Measurements from ENCODE around the gene CDC20. TPM values are rescaled to one million over a fixed set of nuclear protein-coding genes. Genes with fewer than 3 reads are reported as not detected.

CDC20 gene
- total and polyA plus RNA-seq, 10 of the 15 experiments (the other 5 are each of a cell fraction or from before 2014, with no cell fraction given): 36.3 to 347 (median 150) TPM

DNA sequence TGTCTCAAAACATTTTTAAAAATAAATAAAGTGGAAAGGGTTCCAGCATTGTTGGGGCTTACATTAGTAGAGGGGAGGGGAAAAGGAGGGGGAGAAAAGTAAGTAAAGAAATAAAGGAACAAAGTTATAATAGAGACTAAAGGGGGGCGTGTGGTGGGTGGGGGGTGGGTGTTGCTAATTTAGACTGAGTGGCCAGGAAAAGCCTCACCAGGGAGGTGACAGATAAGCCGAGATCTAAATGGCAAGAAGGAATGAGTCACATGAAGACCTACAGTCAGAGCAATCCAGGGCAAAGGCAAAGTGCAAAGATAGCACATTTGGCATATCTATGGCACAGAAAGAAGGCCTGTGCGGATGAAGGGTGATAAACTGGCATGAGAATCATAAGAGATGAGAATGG is 13.7 kb upstream of the CDC20 start:
- no peak overlapping the region for H3K4me2 ChIP-seq (ENCODE audit: control insufficient read depth, insufficient read depth)
- POLR2A ChIA-PET: no interaction called here
- BruUV-seq (replicated peaks): no TSS peak

DNA sequence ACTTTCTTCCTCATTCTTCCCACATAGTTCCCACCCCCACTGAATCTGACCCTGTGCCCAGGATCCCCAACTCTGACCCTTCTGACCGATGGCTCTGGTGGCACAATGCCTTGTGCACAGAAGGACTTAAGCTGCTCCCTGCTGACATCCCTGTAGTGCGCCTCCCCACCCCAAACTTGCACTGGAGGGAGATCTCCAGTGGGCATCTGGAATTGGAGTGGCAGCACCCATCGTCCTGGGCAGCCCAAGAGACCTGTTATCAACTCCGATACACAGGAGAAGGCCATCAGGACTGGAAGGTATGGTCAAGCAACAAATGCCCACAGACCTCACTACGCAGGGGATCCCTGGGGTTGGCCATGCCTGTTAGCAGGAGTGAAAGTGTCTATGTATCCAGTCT is 12.1 kb upstream of the CDC20 start:
- FAIRE-seq (no peak), DNase-seq (ENCODE audit: low read depth, low spot score) (no peak), ATAC-seq (no peak)
- Histone ChIP-seq H2AFZ (ENCODE audit: control insufficient read depth, low read depth, low read length) (no peak overlapping the region), H3K9ac (ENCODE audit: control insufficient read depth, insufficient read depth, low read length) (no peak overlapping the region), H3K27me3 (replicated peaks in 1 of 2; ENCODE audit: control insufficient read depth in 2 of 2, insufficient read depth in 2 of 2, low read length in 1 of 2) (no peaks in the 10 kb centered on the region), H3K27ac (ENCODE audit: control insufficient read depth, insufficient read depth) (no peak overlapping the region), H4K20me1 (ENCODE audit: control insufficient read depth, insufficient read depth) (no peaks in the 10 kb centered on the region), H3K4me1 (ENCODE audit: control insufficient read depth, insufficient read depth, low read length) (no peaks in the 10 kb centered on the region), H3K36me3 (ENCODE audit: control insufficient read depth in 2 of 2, insufficient read depth in 2 of 2, low read length in 1 of 2) (no peaks in the 10 kb centered on the region), H3K9me3 (replicated peaks; ENCODE audit: control insufficient read depth, insufficient read depth, low read length) (no peaks in the 10 kb centered on the region), H3K4me2 (ENCODE audit: control insufficient read depth, insufficient read depth) (no peak overlapping the region), H3K4me3 (no peak overlapping the region), H3K79me2 (ENCODE audit: control insufficient read depth, insufficient read depth, low read length) (no peaks in the 10 kb centered on the region)
- in situ Hi-C loops (cut with MboI): no loop called here
- ChIA-PET CTCF (no interaction called here), SMC1A (ENCODE audit: uncharacterized antibody, unreplicated experiment) (no interaction called here), POLR2A (no interaction called here), RAD21 (ENCODE audit: unreplicated experiment) (interaction anchor here (1.4 kb wide), 1 partner anchor 11 kb away, joined by 3 read pairs; no protein-coding TSS in a partner anchor)
- WGBS (ENCODE audit: insufficient coverage, insufficient replicate concordance, low lambda C conversion rate, missing lambda C conversion rate): 61% methylated on average over 5 of the region's 5 CpGs
- no TSS peak for BruUV-seq (replicated peaks)
- intact Hi-C loops (cut with micrococcal nuclease; ENCODE audit: unreplicated experiment): no loop called here
- TF ChIP-seq IKZF1 (conservative IDR thresholded peaks at IDR 0.05) (no peak), SMC3 (IDR thresholded peaks at IDR 0.05; ENCODE audit: borderline replicate concordance, low read length) (no peak), CEBPB (IDR thresholded peaks at IDR 0.05; ENCODE audit: borderline replicate concordance in 1 of 2, low read depth in 2 of 2, low read length in 2 of 2) (no peak), ZNF622 (IDR thresholded peaks at IDR 0.05) (no peak), TBL1XR1 (IDR thresholded peaks at IDR 0.05; ENCODE audit: low read depth, low read length) (no peak), JUNB (IDR thresholded peaks at IDR 0.05) (no peak)
- TF ChIP-seq, protein P1, sequence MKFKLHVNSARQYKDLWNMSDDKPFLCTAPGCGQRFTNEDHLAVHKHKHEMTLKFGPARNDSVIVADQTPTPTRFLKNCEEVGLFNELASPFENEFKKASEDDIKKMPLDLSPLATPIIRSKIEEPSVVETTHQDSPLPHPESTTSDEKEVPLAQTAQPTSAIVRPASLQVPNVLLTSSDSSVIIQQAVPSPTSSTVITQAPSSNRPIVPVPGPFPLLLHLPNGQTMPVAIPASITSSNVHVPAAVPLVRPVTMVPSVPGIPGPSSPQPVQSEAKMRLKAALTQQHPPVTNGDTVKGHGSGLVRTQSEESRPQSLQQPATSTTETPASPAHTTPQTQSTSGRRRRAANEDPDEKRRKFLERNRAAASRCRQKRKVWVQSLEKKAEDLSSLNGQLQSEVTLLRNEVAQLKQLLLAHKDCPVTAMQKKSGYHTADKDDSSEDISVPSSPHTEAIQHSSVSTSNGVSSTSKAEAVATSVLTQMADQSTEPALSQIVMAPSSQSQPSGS (IDR thresholded peaks at IDR 0.05; ENCODE audit: low read length): no peak
- TF ChIP-seq, protein P2, sequence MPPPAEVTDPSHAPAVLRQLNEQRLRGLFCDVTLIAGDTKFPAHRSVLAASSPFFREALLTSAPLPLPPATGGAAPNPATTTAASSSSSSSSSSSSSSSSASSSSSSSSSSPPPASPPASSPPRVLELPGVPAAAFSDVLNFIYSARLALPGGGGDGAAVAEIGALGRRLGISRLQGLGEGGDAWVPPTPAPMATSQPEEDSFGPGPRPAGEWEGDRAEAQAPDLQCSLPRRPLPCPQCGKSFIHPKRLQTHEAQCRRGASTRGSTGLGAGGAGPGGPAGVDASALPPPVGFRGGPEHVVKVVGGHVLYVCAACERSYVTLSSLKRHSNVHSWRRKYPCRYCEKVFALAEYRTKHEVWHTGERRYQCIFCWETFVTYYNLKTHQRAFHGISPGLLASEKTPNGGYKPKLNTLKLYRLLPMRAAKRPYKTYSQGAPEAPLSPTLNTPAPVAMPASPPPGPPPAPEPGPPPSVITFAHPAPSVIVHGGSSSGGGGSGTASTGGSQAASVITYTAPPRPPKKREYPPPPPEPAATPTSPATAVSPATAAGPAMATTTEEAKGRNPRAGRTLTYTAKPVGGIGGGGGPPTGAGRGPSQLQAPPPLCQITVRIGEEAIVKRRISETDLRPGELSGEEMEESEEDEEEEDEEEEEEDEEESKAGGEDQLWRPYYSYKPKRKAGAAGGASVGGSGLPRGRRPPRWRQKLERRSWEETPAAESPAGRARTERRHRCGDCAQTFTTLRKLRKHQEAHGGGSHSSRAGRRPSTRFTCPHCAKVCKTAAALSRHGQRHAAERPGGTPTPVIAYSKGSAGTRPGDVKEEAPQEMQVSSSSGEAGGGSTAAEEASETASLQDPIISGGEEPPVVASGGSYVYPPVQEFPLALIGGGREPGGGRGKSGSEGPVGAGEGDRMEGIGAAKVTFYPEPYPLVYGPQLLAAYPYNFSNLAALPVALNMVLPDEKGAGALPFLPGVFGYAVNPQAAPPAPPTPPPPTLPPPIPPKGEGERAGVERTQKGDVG (CRISPR knock-in tag; IDR thresholded peaks at IDR 0.05): no peak
- TF ChIP-seq, protein P3, sequence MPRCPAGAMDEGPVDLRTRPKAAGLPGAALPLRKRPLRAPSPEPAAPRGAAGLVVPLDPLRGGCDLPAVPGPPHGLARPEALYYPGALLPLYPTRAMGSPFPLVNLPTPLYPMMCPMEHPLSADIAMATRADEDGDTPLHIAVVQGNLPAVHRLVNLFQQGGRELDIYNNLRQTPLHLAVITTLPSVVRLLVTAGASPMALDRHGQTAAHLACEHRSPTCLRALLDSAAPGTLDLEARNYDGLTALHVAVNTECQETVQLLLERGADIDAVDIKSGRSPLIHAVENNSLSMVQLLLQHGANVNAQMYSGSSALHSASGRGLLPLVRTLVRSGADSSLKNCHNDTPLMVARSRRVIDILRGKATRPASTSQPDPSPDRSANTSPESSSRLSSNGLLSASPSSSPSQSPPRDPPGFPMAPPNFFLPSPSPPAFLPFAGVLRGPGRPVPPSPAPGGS (IDR thresholded peaks at IDR 0.05; ENCODE audit: borderline replicate concordance, insufficient read depth, low read depth, low read length, poor library complexity, severe bottlenecking): no peak

More for the DNA sequence above, 13.7 kb upstream of the CDC20 start:
- no peak overlapping the region for H2AFZ ChIP-seq (ENCODE audit: control insufficient read depth, low read depth, low read length)
- no peak for TF ChIP-seq EZH2 (IDR thresholded peaks at IDR 0.05; ENCODE audit: borderline replicate concordance, control insufficient read depth, low read depth, low read length)
- no peak for TF ChIP-seq YY1 (IDR thresholded peaks at IDR 0.05; ENCODE audit: low read depth, low read length)
- no peaks in the 10 kb centered on the region for H3K79me2 ChIP-seq (ENCODE audit: control insufficient read depth, insufficient read depth, low read length)
- ChIA-PET RAD21 (ENCODE audit: unreplicated experiment) (interaction anchor here (1.4 kb wide), 1 partner anchor 13 kb away, joined by 3 read pairs; no protein-coding TSS in a partner anchor), SMC1A (ENCODE audit: uncharacterized antibody, unreplicated experiment) (interaction anchor here (1.5 kb wide), 1 partner anchor 102 kb away, joined by 3 read pairs; no protein-coding TSS in a partner anchor), CTCF (interaction anchor here (1.0 kb wide), 1 partner anchor 9 kb away, joined by 3 read pairs; no protein-coding TSS in a partner anchor)
- no peaks in the 10 kb centered on the region for H3K27me3 ChIP-seq (replicated peaks in 1 of 2; ENCODE audit: control insufficient read depth in 2 of 2, insufficient read depth in 2 of 2, low read length in 1 of 2)
- H3K4me3 ChIP-seq: no peak overlapping the region
- H3K9me3 ChIP-seq (replicated peaks; ENCODE audit: control insufficient read depth, insufficient read depth, low read length): no peaks in the 10 kb centered on the region
- ATAC-seq: no peak
- H4K20me1 ChIP-seq (ENCODE audit: control insufficient read depth, insufficient read depth): no peaks in the 10 kb centered on the region
- WGBS (ENCODE audit: insufficient coverage, insufficient replicate concordance, low lambda C conversion rate, missing lambda C conversion rate): 26% methylated on average over 3 of the region's 3 CpGs
- in situ Hi-C loops (cut with MboI) (no loop called here), intact Hi-C loops (cut with micrococcal nuclease; ENCODE audit: unreplicated experiment) (no loop called here)
- H3K36me3 ChIP-seq (ENCODE audit: control insufficient read depth in 2 of 2, insufficient read depth in 2 of 2, low read length in 1 of 2): no peaks in the 10 kb centered on the region
- H3K27ac ChIP-seq (ENCODE audit: control insufficient read depth, insufficient read depth): no peak overlapping the region
- H3K9ac ChIP-seq (ENCODE audit: control insufficient read depth, insufficient read depth, low read length): no peak overlapping the region
- no peaks in the 10 kb centered on the region for H3K4me1 ChIP-seq (ENCODE audit: control insufficient read depth, insufficient read depth, low read length)
- no peak for DNase-seq (ENCODE audit: low read depth, low spot score)
- no peak for FAIRE-seq

Data from GM12878 (cell line).